ENCODE measurements around the gene GIPC3. TPM values are rescaled to one million over a fixed set of nuclear protein-coding genes. Genes with fewer than 3 reads are reported as not detected.

Gene GIPC3
- under 1 TPM; 0.19 to 0.89 (median 0.37) TPM for total RNA-seq

GRCh38 chr19:3585301-3586126 lies at the start of gene GIPC3:
GIPC3 (plus strand) TSS chr19:3585478; CDS start chr19:3585598, 120 bp downstream.
- no peak for TF ChIP-seq EP300 (IDR thresholded peaks at IDR 0.05)
- no peak for TF ChIP-seq POLR2A (IDR thresholded peaks at IDR 0.05)
- no peak for TF ChIP-seq POLR2AphosphoS5 (IDR thresholded peaks at IDR 0.05)
- TF ChIP-seq CTCF (IDR thresholded peaks at IDR 0.05): no peak
- Histone ChIP-seq H3K4me3 (peak within 1 kb of the TSS; percentile 46), H3K27ac (no peak within 1 kb of the TSS), H3K27me3 (peaks cover 25% of the 10 kb centered on the region), H3K36me3 (no peaks in the 10 kb centered on the region), H3K4me1 (peaks cover 21% of the 10 kb centered on the region), H3K9me3 (no peaks in the 10 kb centered on the region)
- no peak for DNase-seq (ENCODE audit: low spot score in 2 of 2)
- WGBS: 0% methylated on average over 3 of the region's 84 CpGs

- Histone ChIP-seq H3K4me3 (no peak overlapping the region), H3K27me3 (no peaks in the 10 kb centered on the region), H3K27ac (peak overlapping the region; percentile 64), H3K36me3 (peaks cover 62% of the 10 kb centered on the region), H3K9me3 (no peaks in the 10 kb centered on the region), H3K4me1 (peaks cover 29% of the 10 kb centered on the region)
- peak in 1 of 2 donors; percentile 74 for DNase-seq (ENCODE audit: low spot score in 2 of 2)
- TF ChIP-seq CTCF (IDR thresholded peaks at IDR 0.05) (no peak), POLR2AphosphoS5 (IDR thresholded peaks at IDR 0.05) (no peak), EP300 (IDR thresholded peaks at IDR 0.05) (no peak), POLR2A (IDR thresholded peaks at IDR 0.05) (no peak)
- 93% methylated on average over 11 of the region's 14 CpGs for WGBS
Measured at GRCh38 chr19:3535563-3535965, 49.7 kb upstream of the GIPC3 start.

- Histone ChIP-seq H3K36me3 (peaks cover 58% of the 10 kb centered on the region), H3K27ac (peak overlapping the region; percentile 64), H3K4me3 (no peak overlapping the region), H3K27me3 (no peaks in the 10 kb centered on the region), H3K9me3 (no peaks in the 10 kb centered on the region), H3K4me1 (peaks cover 29% of the 10 kb centered on the region)
- DNase-seq (ENCODE audit: low spot score in 2 of 2): no peak
- TF ChIP-seq POLR2A (IDR thresholded peaks at IDR 0.05) (no peak), CTCF (IDR thresholded peaks at IDR 0.05) (no peak), EP300 (IDR thresholded peaks at IDR 0.05) (no peak), POLR2AphosphoS5 (IDR thresholded peaks at IDR 0.05) (no peak)
- WGBS: 72% methylated on average over 8 of the region's 10 CpGs
Measured at GRCh38 chr19:3535981-3536380, 49.3 kb upstream of the GIPC3 start.

GRCh38 chr19:3536429-3537100 lies 48.7 kb upstream of the GIPC3 start:
- no peak overlapping the region for H3K4me3 ChIP-seq
- peak in 1 of 2 donors; percentile 89 for DNase-seq (ENCODE audit: low spot score in 2 of 2)
- peak overlapping the region; percentile 64 for H3K27ac ChIP-seq
- TF ChIP-seq POLR2A (IDR thresholded peaks at IDR 0.05) (no peak), EP300 (IDR thresholded peaks at IDR 0.05) (no peak), CTCF (IDR thresholded peaks at IDR 0.05) (no peak), POLR2AphosphoS5 (IDR thresholded peaks at IDR 0.05) (no peak)
- 49% methylated on average over 7 of the region's 27 CpGs for WGBS
- no peaks in the 10 kb centered on the region for H3K9me3 ChIP-seq
- H3K36me3 ChIP-seq: peaks cover 52% of the 10 kb centered on the region
- H3K4me1 ChIP-seq: peaks cover 29% of the 10 kb centered on the region
- no peaks in the 10 kb centered on the region for H3K27me3 ChIP-seq

GRCh38 chr19:3537101-3537437 lies 48.2 kb upstream of the GIPC3 start:
- H3K36me3 ChIP-seq: peaks cover 47% of the 10 kb centered on the region
- peak overlapping the region; percentile 64 for H3K27ac ChIP-seq
- H3K27me3 ChIP-seq: no peaks in the 10 kb centered on the region
- no peaks in the 10 kb centered on the region for H3K9me3 ChIP-seq
- H3K4me3 ChIP-seq: no peak overlapping the region
- TF ChIP-seq EP300 (IDR thresholded peaks at IDR 0.05) (no peak), POLR2A (IDR thresholded peaks at IDR 0.05) (no peak)
- peaks cover 29% of the 10 kb centered on the region for H3K4me1 ChIP-seq
- peak in 1 of 2 donors; percentile 71 for DNase-seq (ENCODE audit: low spot score in 2 of 2)
- 73% methylated on average over 13 of the region's 13 CpGs for WGBS
